Cardiac muscle cell (in vitro differentiated cells and primary cell): Measurements from ENCODE around the gene OPN4. TPM values are rescaled to one million over a fixed set of nuclear protein-coding genes. Genes with fewer than 3 reads are reported as not detected.
"Not testable (repeated sequence)": the region's sequence is repeated elsewhere in the genome, so short reads cannot be mapped to it uniquely, and the experiment has no call there.

Experiments
- DNase-seq, 2 donors: peaks; one replicate each; pipeline versions ENCODE4 v3.0.0 to v3.0.0-alpha.2; 2010 to 2017; ENCODE audit warnings: low read depth in 1 of 2, low spot score in 1 of 2
- H3K27ac ChIP-seq: fragments of 200-600 bp; sonication (generic); 2 replicates; pipeline ENCODE4 v1.5.1; 2016
- H3K27me3 ChIP-seq: fragments of 200-600 bp; sonication (generic); 2 replicates; pipeline ENCODE4 v1.6.0; 2016; ENCODE audit warnings: control low read depth
- H3K36me3 ChIP-seq: fragments of 200-600 bp; sonication (generic); 2 replicates; pipeline ENCODE4 v1.5.1; 2016; ENCODE audit warnings: control low read depth
- H3K4me1 ChIP-seq: fragments of 200-600 bp; sonication (generic); 2 replicates; pipeline ENCODE4 v1.8.1; 2017; ENCODE audit warnings: low read depth, mild to moderate bottlenecking, mixed run types
- H3K4me3 ChIP-seq: fragments of 200-600 bp; sonication (generic); 2 replicates; pipeline ENCODE4 v1.5.1; 2016; ENCODE audit warnings: mild to moderate bottlenecking
- H3K9me3 ChIP-seq: fragments of 200-600 bp; sonication (generic); 2 replicates; pipeline ENCODE4 v1.5.1; 2017; ENCODE audit warnings: low read depth, mild to moderate bottlenecking, control low read depth
- CTCF ChIP-seq: IDR thresholded peaks from 2 replicates; pipeline ENCODE4 v1.5.1; 2012; ENCODE audit warnings: low read depth, mild to moderate bottlenecking, low read length
- polyA plus RNA-seq: library from polyadenylated mRNA; unstranded; fragments of >200 nt; fragmentation: Nextera tagmentation; extraction: Ambion mirVana; gene quantifications from 2 replicates; pipeline ENCODE4 v1.2.1, GENCODE V29; 2016
- total RNA-seq: library from RNA; depleted of rRNA; stranded (reverse); fragments of >200 nt; gene quantifications from 2 replicates; pipeline ENCODE4 v1.2.3, GENCODE V29; 2016

Gene OPN4
- total and polyA plus RNA-seq, 2 experiments from 2014 or later, result 0.18 TPM; not detected in 1

DNA sequence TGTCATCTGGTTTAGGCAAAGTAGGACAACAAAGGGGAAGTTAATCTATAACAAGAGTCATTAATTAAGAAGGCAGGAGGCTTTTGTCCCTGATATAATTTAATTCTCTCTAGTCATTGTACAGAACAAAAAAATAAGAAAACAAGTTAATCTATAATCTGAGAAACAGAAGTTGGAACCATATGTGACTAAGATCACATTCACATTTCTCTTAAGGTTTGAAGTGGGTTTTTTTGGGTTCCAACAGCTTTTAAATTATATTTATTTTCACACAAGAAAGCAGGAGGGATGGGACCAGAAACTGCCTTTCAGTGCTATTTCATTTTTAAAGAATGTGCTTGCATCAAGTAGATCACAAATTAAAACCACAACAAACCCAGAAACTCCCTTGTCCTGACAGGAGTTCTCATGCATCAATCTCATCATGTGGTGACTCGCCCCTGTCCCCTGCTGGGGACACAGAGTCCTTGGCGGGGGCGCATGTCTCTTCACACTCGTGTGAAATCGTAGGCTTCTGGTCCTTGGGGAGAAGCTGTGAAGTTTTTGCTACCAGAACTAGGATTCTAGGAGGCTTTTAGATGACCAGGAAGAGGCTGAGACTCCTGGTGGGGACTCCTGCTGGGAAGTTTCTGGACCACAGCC, 10.1 kb upstream of the OPN4 start:
- Histone ChIP-seq H3K9me3 (no peaks in the 10 kb centered on the region), H3K4me1 (peaks cover 17% of the 10 kb centered on the region), H3K27ac (no peak overlapping the region), H3K27me3 (no peaks in the 10 kb centered on the region), H3K4me3 (no peak overlapping the region), H3K36me3 (no peaks in the 10 kb centered on the region)
- no peak for TF ChIP-seq CTCF
- no peak for DNase-seq

GRCh38 chr10:86644794-86645445, 9.4 kb upstream of the OPN4 start:
- no peaks in the 10 kb centered on the region for H3K27me3 ChIP-seq
- H3K9me3 ChIP-seq, result no peaks in the 10 kb centered on the region
- peaks cover 24% of the 10 kb centered on the region for H3K4me1 ChIP-seq
- TF ChIP-seq CTCF, result no peak
- no peak for DNase-seq
- H3K4me3 ChIP-seq, result no peak overlapping the region
- H3K36me3 ChIP-seq, result no peaks in the 10 kb centered on the region
- H3K27ac ChIP-seq, result no peak overlapping the region

- not testable (repeated sequence) for H3K27ac ChIP-seq, H3K4me3 ChIP-seq, H3K27me3 ChIP-seq, DNase-seq, H3K36me3 ChIP-seq, H3K9me3 ChIP-seq
- H3K4me1 ChIP-seq, result peaks cover 24% of the 10 kb centered on the region
Observed at GRCh38 chr10:86645621-86646165, 8.7 kb upstream of the OPN4 start.

DNA sequence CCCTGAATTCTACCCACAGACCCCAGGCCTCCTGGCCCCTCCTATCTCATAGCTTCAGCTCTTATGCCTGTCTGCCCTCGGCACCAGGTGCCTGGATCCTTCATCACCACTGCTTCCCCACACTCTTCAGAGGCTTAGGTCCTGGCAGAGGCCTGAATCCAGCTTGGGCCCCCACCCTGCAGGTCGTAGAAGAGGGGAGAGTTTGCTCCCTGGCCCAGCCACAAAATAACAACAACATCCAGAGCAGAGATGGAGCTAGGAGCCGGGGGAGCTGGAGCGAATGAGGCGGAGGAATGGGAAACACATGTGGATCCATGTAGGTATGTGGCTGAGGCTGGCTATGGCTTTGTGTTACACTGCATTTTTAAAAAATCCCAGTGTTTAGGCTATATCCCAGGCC, 7.8 kb upstream of the OPN4 start:
- H3K27ac ChIP-seq, result peak overlapping the region; percentile 25
- no peak for TF ChIP-seq CTCF
- peaks cover 24% of the 10 kb centered on the region for H3K4me1 ChIP-seq
- DNase-seq, result no peak
- no peaks in the 10 kb centered on the region for H3K36me3 ChIP-seq
- H3K27me3 ChIP-seq, result no peaks in the 10 kb centered on the region
- H3K4me3 ChIP-seq, result no peak overlapping the region
- no peaks in the 10 kb centered on the region for H3K9me3 ChIP-seq

DNA sequence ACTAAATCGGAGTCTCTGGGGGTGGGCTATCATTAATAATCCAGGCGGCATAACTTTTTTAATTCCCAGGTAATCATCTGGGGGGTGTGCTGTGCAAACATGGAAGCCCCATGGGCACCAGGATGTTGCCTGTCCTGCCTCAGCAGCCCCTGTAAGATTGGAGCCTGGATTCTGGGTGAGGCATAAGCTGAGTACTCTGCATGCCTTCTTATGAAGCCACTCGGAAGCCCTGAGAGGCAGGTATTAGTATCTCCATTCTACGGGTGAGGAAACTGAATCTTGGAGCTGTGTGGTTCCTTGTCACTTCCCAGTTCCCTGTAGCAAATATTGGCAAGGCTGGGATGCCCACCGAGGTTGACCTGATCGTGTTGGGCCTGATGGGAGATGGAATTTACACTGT, 7.4 kb upstream of the OPN4 start:
- no peak for TF ChIP-seq CTCF
- Histone ChIP-seq H3K36me3 (no peaks in the 10 kb centered on the region), H3K4me3 (no peak overlapping the region), H3K9me3 (no peaks in the 10 kb centered on the region), H3K4me1 (peaks cover 24% of the 10 kb centered on the region), H3K27ac (no peak overlapping the region), H3K27me3 (no peaks in the 10 kb centered on the region)
- DNase-seq, result no peak
